Measurements from ENCODE around the gene TNFRSF8. TPM values are rescaled to one million over a fixed set of nuclear protein-coding genes. Genes with fewer than 3 reads are reported as not detected.
A peak's percentile ranks its signal among the peaks of the same experiment; 100 is the strongest.

The TNFRSF8 gene
- total RNA-seq, 4 donors from 2014 or later, result 0.26 to 2.4 (median 0.85) TPM

DNA sequence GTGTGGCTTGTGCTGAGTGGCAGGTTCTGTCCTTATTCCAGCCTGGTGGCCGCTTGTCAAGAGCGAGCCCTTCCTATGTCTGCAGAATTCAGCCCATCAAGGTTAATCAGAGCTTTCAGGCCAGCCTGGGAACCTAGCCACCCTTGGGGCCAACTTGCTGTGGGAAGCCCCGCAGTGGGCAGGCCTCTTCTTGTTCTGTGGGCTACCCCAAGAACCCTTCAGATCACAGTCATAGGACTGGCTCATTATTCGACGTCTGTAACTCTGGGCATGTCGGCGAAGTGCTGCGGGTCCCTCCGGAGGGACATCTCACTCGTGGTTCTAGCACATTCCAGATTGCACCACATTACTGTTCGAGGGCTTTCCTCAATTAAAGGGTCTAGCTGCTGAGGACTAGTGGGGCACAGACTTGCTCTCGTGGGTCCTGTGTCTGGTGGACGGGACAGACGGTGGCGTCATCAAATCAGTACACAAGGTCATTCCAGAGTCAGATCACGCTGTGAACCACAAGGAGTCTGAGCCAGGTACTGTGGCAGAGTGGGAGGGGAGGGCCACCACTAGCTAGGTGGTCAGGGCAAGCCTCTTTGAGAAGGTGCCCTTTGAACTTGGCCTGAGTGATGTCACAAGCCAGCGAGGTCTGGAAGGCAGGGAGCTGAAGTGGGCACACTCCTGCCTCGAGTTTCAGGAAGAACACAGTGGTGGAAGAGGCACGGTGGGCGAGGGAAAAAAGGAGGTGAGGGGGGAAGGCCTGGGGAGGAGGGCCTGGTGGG, 83.4 kb downstream of the TNFRSF8 start:
- intact Hi-C loops (cut with DNase I; ENCODE audit: low total_unique reads), result no loop called here
- DNase-seq, result no peak
- Histone ChIP-seq H3K27ac (peak overlapping the region; percentile 54 to 71), H3K36me3 (no peaks in the 10 kb centered on the region), H3K4me3 (no peak overlapping the region), H3K4me1 (no peaks in the 10 kb centered on the region), H3K27me3 (no peaks in the 10 kb centered on the region), H3K9me3 (no peaks in the 10 kb centered on the region)
- TF ChIP-seq POLR2A (IDR thresholded peaks at IDR 0.05), result no peak
- peak in 1 of 4 experiments; percentile 3 for TF ChIP-seq CTCF (IDR thresholded peaks at IDR 0.05)

GRCh38 chr1:12147201-12147701, 84.1 kb downstream of the TNFRSF8 start:
- intact Hi-C loops (cut with DNase I; ENCODE audit: low total_unique reads), result no loop called here
- Histone ChIP-seq H3K36me3 (no peaks in the 10 kb centered on the region), H3K4me3 (no peak overlapping the region), H3K27ac (peak overlapping the region; percentile 54 to 71), H3K4me1 (no peaks in the 10 kb centered on the region), H3K27me3 (no peaks in the 10 kb centered on the region), H3K9me3 (no peaks in the 10 kb centered on the region)
- TF ChIP-seq CTCF (IDR thresholded peaks at IDR 0.05) (no peak), POLR2A (IDR thresholded peaks at IDR 0.05) (no peak)
- no peak for DNase-seq

DNA sequence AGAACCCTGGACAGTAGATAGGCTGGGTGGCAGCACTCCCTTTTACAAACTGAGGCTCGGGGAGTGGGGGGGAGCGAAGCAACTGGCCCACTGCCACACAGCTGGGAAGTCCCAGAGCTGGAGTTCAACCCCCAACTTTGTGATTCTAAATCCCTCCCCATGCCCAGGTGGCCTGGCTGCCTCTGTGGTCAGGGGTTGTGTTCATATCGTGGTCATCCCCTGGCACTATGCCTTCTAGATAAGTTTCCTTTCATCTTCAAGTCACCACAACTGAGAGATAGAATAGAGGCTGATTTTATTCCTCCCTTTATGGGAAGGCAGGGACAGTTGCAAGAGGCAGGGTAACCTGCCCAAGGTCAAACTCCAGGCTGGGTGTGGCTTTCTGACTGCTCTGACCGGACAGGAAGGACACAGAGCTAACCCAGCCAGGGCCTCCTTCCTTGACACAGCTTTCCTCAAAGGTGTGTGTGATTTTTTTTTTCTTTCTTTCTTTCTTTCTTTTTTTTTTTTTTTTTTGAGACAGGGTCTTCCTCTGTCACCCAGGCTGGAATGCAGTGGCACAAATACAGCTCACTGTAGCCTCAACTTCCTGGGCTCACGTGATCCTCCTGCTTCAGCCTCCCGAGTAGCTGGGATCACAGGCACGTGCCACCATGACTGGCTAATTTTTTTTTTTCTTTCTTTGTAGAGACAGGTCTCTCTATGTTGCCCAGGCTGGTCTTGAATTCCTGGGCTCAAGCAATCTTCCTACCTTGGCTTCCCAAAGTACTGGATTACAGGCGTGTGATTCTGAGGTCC, 85.3 kb downstream of the TNFRSF8 start:
- H3K4me3 ChIP-seq, result no peak overlapping the region
- no peaks in the 10 kb centered on the region for H3K36me3 ChIP-seq
- H3K4me1 ChIP-seq, result no peaks in the 10 kb centered on the region
- peak overlapping the region; percentile 54 to 71 for H3K27ac ChIP-seq
- TF ChIP-seq CTCF (IDR thresholded peaks at IDR 0.05), result no peak
- TF ChIP-seq POLR2A (IDR thresholded peaks at IDR 0.05), result no peak
- H3K27me3 ChIP-seq, result no peaks in the 10 kb centered on the region
- intact Hi-C loops (cut with DNase I; ENCODE audit: low total_unique reads), result no loop called here
- no peak for DNase-seq
- no peaks in the 10 kb centered on the region for H3K9me3 ChIP-seq

- H3K27ac ChIP-seq, result peak overlapping the region; percentile 37 to 71
- DNase-seq, result no peak
- H3K4me1 ChIP-seq, result no peaks in the 10 kb centered on the region
- no peaks in the 10 kb centered on the region for H3K9me3 ChIP-seq
- H3K36me3 ChIP-seq, result no peaks in the 10 kb centered on the region
- no peaks in the 10 kb centered on the region for H3K27me3 ChIP-seq
- intact Hi-C loops (cut with DNase I; ENCODE audit: low total_unique reads), result no loop called here
- TF ChIP-seq CTCF (IDR thresholded peaks at IDR 0.05), result no peak
- TF ChIP-seq POLR2A (IDR thresholded peaks at IDR 0.05), result no peak
- no peak overlapping the region for H3K4me3 ChIP-seq
Observed at GRCh38 chr1:12148958-12149790, 86.1 kb downstream of the TNFRSF8 start.
